HG03159 (cell line): ENCODE measurements around the gene TRH.

Experiments
- ATAC-seq: cut with Tn5 transposase; IDR thresholded peaks from one replicate; pipeline ENCODE4 v1.9.1; 2021; ENCODE audit warnings: mild to moderate bottlenecking, moderate library complexity; ENCODE audit not compliant: unreplicated experiment

TRH gene

GRCh38 chr3:129974564-129974832 is at the start of gene TRH:
Gene TRH (plus strand): TSS chr3:129974720. CDS start chr3:129975817, 1,097 bp downstream.
- ATAC-seq = no peak

GRCh38 chr3:129927072-129927471 is 47.4 kb upstream of the TRH start:
- ATAC-seq = no peak

- no peak for ATAC-seq
These were observed 45.1 kb upstream of the TRH start for GRCh38 chr3:129929383-129929782.

- no peak for ATAC-seq
These were observed 41.0 kb upstream of the TRH start for GRCh38 chr3:129933471-129933870.

- ATAC-seq = no peak
These were observed 40.0 kb upstream of the TRH start for GRCh38 chr3:129934234-129935123.

GRCh38 chr3:129936757-129937156 is 37.8 kb upstream of the TRH start:
- ATAC-seq = no peak

- no peak for ATAC-seq
These were observed 36.8 kb upstream of the TRH start for GRCh38 chr3:129937717-129938116.

- ATAC-seq = no peak
These were observed 36.2 kb upstream of the TRH start for GRCh38 chr3:129938140-129938930.

GRCh38 chr3:129940086-129940485 is 34.4 kb upstream of the TRH start:
- ATAC-seq = no peak

GRCh38 chr3:129942296-129942695 is 32.2 kb upstream of the TRH start:
- peak; percentile 72 for ATAC-seq

- no peak for ATAC-seq
These were observed 31.5 kb upstream of the TRH start for GRCh38 chr3:129943020-129943419.

GRCh38 chr3:129944709-129945108 is 29.8 kb upstream of the TRH start:
- ATAC-seq = no peak

GRCh38 chr3:129947538-129948240 is 26.8 kb upstream of the TRH start:
- ATAC-seq = no peak

GRCh38 chr3:129950318-129951046 is 24.0 kb upstream of the TRH start:
- no peak for ATAC-seq

GRCh38 chr3:129952556-129953355 is 21.8 kb upstream of the TRH start:
- ATAC-seq = no peak

GRCh38 chr3:129953621-129954020 is 20.9 kb upstream of the TRH start:
- no peak for ATAC-seq

- ATAC-seq = no peak
These were observed 20.0 kb upstream of the TRH start for GRCh38 chr3:129954514-129954913.

GRCh38 chr3:129956936-129957335 is 17.6 kb upstream of the TRH start:
- ATAC-seq = no peak

GRCh38 chr3:129958755-129959154 is 15.8 kb upstream of the TRH start:
- ATAC-seq = no peak

- no peak for ATAC-seq
These were observed 13.4 kb upstream of the TRH start for GRCh38 chr3:129961141-129961541.
